Fibroblast of lung (primary cell): ENCODE results near the gene TP53RK.

Experiments used
- CTCF ChIP-seq, 2 donors: IDR thresholded peaks in 1 of 2; conservative IDR thresholded peaks in 1 of 2; 1 replicate in 1 of 2; 2 replicates in 1 of 2; pipeline ENCODE4 v1.5.1; 2011 to 2012; ENCODE audit warnings: low read length in 2 of 2, control low read depth in 1 of 2, inconsistent platforms in 1 of 2, low read depth in 1 of 2, mild to moderate bottlenecking in 1 of 2
- EZH2 ChIP-seq: IDR thresholded peaks from 2 replicates; pipeline ENCODE4 v1.5.1; 2012; ENCODE audit warnings: low read length, control low read depth, mild to moderate bottlenecking; ENCODE audit errors: missing control alignments

- TF ChIP-seq CTCF (conservative IDR thresholded peaks at IDR 0.05 in 1 of 2, IDR thresholded peaks at IDR 0.05 in 1 of 2; ENCODE audit: low read depth in 1 of 2, low read length in 2 of 2) (no peak), EZH2 (no peak)
Measured at GRCh38 chr20:46691196-46691595, 2.0 kb upstream of the TP53RK start.
